Stomach (tissue), 4 donors: Measurements from ENCODE around the gene ARID3A.
"Not testable (repeated sequence)": the region's sequence is repeated elsewhere in the genome, so short reads cannot be mapped to it uniquely, and the experiment has no call there.

Experiments used
- CTCF ChIP-seq, 7 experiments: fragments of 450-650 bp in 4 of 7; fragments of 200-600 bp in 3 of 7; sonication (generic) in 3 of 7; IDR thresholded peaks; one replicate each; pipeline ENCODE4 v1.5.1; 2016 to 2019; ENCODE audit warnings: antibody characterized with exemption in 7 of 7, control low read depth in 2 of 7, mild to moderate bottlenecking in 1 of 7
- EP300 ChIP-seq: sonication (generic); formaldehyde crosslinking; IDR thresholded peaks from one replicate; pipeline ENCODE4 v1.6.1; 2017; ENCODE audit warnings: antibody characterized with exemption
- POLR2A ChIP-seq, 4 donors: fragments of 450-650 bp; IDR thresholded peaks; one replicate each; pipeline ENCODE4 v1.6.1; 2016; ENCODE audit warnings: antibody characterized with exemption in 4 of 4, control low read depth in 2 of 4, mild to moderate bottlenecking in 1 of 4, moderate library complexity in 1 of 4
- POLR2AphosphoS5 ChIP-seq, 3 donors: sonication (generic); formaldehyde crosslinking; IDR thresholded peaks; one replicate each; pipeline ENCODE4 v1.6.1; 2016; ENCODE audit warnings: antibody characterized with exemption in 3 of 3

- TF ChIP-seq CTCF (IDR thresholded peaks at IDR 0.05); POLR2A (IDR thresholded peaks at IDR 0.05); POLR2AphosphoS5 (IDR thresholded peaks at IDR 0.05); EP300: not testable (repeated sequence)
Observed at GRCh38 chr19:878751-879561, 46.9 kb upstream of the ARID3A start.
